Body of pancreas (tissue), 4 donors: ENCODE data around the gene INF2. TPM values are rescaled to one million over a fixed set of nuclear protein-coding genes. Genes with fewer than 3 reads are reported as not detected.

ENCODE experiments used
- ATAC-seq: fragments of 150-250 bp; one replicate; pipeline ENCODE4 v1.9.1; 2016
- DNase-seq, 4 donors: peaks; one replicate each; pipeline ENCODE4 v3.0.0-alpha.2; 2019
- H3K27ac ChIP-seq, 4 donors: fragments of 200-600 bp; sonication (generic); 1 replicate in 3 of 4; 2 replicates in 1 of 4; pipeline versions ENCODE4 v1.5.1 to v1.6.1; 2016 to 2019; ENCODE audit warnings: mild to moderate bottlenecking in 1 of 4, mixed read lengths in 1 of 4, moderate library complexity in 1 of 4
- H3K27me3 ChIP-seq, 2 donors: fragments of 200-600 bp; sonication (generic); one replicate each; pipeline ENCODE4 v1.6.0; 2016; ENCODE audit warnings: mild to moderate bottlenecking in 1 of 2
- H3K36me3 ChIP-seq, 2 donors: fragments of 200-600 bp; sonication (generic); replicated peaks in 1 of 2; 2 replicates each; pipeline ENCODE4 v1.5.1; 2016; ENCODE audit warnings: low read depth in 2 of 2; ENCODE audit not compliant: insufficient read depth in 1 of 2
- H3K4me1 ChIP-seq: fragments of 200-600 bp; sonication (generic); one replicate; pipeline ENCODE4 v1.6.0; 2016
- H3K4me3 ChIP-seq, 2 donors: fragments of 200-600 bp; sonication (generic); 1 replicate in 1 of 2; 2 replicates in 1 of 2; pipeline ENCODE4 v1.5.1; 2016 to 2019
- H3K9me3 ChIP-seq, 3 donors: fragments of 200-600 bp; sonication (generic); 1 replicate in 2 of 3; 2 replicates in 1 of 3; pipeline ENCODE4 v1.5.1; 2016
- CTCF ChIP-seq, 7 experiments: fragments of 450-650 bp in 4 of 7; fragments of 200-600 bp in 3 of 7; sonication (generic) in 3 of 7; IDR thresholded peaks; one replicate each; pipeline ENCODE4 v1.5.1; 2016 to 2019; ENCODE audit warnings: antibody characterized with exemption in 7 of 7
- POLR2A ChIP-seq, 3 donors: fragments of 450-650 bp; IDR thresholded peaks; one replicate each; pipeline ENCODE4 v1.6.1; 2016; ENCODE audit warnings: antibody characterized with exemption in 3 of 3, mild to moderate bottlenecking in 2 of 3
- WGBS, 2 donors: methylation state at CpG; one replicate each; pipeline ENCODE4 v1.1.5; 2017; 5-methylcytosine and 5-hydroxymethylcytosine counted together
- intact Hi-C: fragments of 100-400 bp; cut with DNase I; formaldehyde crosslinking; loops from one replicate; pipeline ENCODE4 v1.15.1; 2023
- total RNA-seq, 2 donors: library from RNA; depleted of rRNA; stranded (reverse); fragments of >200 nt; gene quantifications; one replicate each; pipeline ENCODE4 v1.1.0, GENCODE V29; 2016

The INF2 gene
- total RNA-seq, 2 donors from 2014 or later: 46.2 to 90.3 TPM

- Histone ChIP-seq H3K36me3 (no peaks in the 10 kb centered on the region), H3K4me1 (peaks cover 3% of the 10 kb centered on the region), H3K4me3 (no peak overlapping the region), H3K9me3 (no peaks in the 10 kb centered on the region), H3K27ac (no peak overlapping the region), H3K27me3 (no peaks in the 10 kb centered on the region)
- no peak for TF ChIP-seq CTCF (IDR thresholded peaks at IDR 0.05)
- no peak for TF ChIP-seq POLR2A (IDR thresholded peaks at IDR 0.05)
- DNase-seq: no peak
- intact Hi-C loops: no loop called here
- ATAC-seq: no peak
- WGBS, 2 donors: 88 to 91% methylated on average over 10 of the region's 10 CpGs
Measured at GRCh38 chr14:104718147-104718546, 28.7 kb downstream of the INF2 start.

GRCh38 chr14:104718871-104719270 lies 29.5 kb downstream of the INF2 start:
- H3K9me3 ChIP-seq: no peaks in the 10 kb centered on the region
- TF ChIP-seq POLR2A (IDR thresholded peaks at IDR 0.05) (no peak), CTCF (IDR thresholded peaks at IDR 0.05) (no peak)
- no peak overlapping the region for H3K27ac ChIP-seq
- H3K4me1 ChIP-seq: peaks cover 9% of the 10 kb centered on the region
- DNase-seq: no peak
- ATAC-seq: no peak
- no peaks in the 10 kb centered on the region for H3K36me3 ChIP-seq
- H3K4me3 ChIP-seq: no peak overlapping the region
- WGBS, 2 donors: 90% methylated on average over 11 of the region's 11 CpGs; no CpG with 5 or more reads in 1 of the 2 donors
- intact Hi-C loops: no loop called here
- H3K27me3 ChIP-seq: no peaks in the 10 kb centered on the region

DNA sequence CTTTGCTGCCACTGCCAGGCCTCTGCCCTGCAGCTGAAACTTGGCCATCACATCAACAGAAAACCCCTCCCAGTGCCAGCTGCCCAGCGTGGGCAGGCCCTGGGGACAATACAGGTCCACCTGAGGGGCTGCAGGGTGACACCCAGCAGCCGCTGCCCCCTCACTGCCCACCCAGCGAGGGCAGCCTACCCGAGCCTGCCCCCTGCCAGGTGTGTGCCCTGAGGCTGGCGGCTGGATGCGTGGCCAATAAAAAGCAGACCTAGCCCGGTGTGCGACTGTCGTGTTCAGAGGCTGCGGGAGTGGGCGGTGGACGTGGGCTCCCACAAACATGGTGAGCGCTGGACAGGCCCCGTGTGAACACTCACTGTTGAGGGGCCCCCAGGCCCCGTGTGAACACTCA lies 29.9 kb downstream of the INF2 start:
- no peak for DNase-seq
- Histone ChIP-seq H3K4me3 (no peak overlapping the region), H3K9me3 (no peaks in the 10 kb centered on the region), H3K4me1 (peaks cover 9% of the 10 kb centered on the region), H3K27me3 (no peaks in the 10 kb centered on the region), H3K27ac (no peak overlapping the region), H3K36me3 (no peaks in the 10 kb centered on the region)
- ATAC-seq: no peak
- 91 to 93% methylated on average over 6 to 15 of the region's 15 CpGs for WGBS, 2 donors
- TF ChIP-seq CTCF (IDR thresholded peaks at IDR 0.05): no peak
- TF ChIP-seq POLR2A (IDR thresholded peaks at IDR 0.05): no peak
- intact Hi-C loops: no loop called here

- WGBS, 2 donors: 78 to 79% methylated on average over 8 to 12 of the region's 18 CpGs
- Histone ChIP-seq H3K27me3 (no peaks in the 10 kb centered on the region), H3K9me3 (no peaks in the 10 kb centered on the region), H3K36me3 (no peaks in the 10 kb centered on the region), H3K4me3 (no peak overlapping the region), H3K4me1 (peaks cover 31% of the 10 kb centered on the region), H3K27ac (no peak overlapping the region)
- intact Hi-C loops: no loop called here
- DNase-seq (no peak), ATAC-seq (no peak)
- TF ChIP-seq CTCF (IDR thresholded peaks at IDR 0.05): no peak
- TF ChIP-seq POLR2A (IDR thresholded peaks at IDR 0.05): no peak
Measured at GRCh38 chr14:104721505-104722431, 32.4 kb downstream of the INF2 start.
